Measurements from ENCODE around the gene TAL1. TPM values are rescaled to one million over a fixed set of nuclear protein-coding genes. Genes with fewer than 3 reads are reported as not detected.

The TAL1 gene
- total and polyA plus RNA-seq, 11 donors: 1.8 to 3.9 (median 2.9) TPM

DNA sequence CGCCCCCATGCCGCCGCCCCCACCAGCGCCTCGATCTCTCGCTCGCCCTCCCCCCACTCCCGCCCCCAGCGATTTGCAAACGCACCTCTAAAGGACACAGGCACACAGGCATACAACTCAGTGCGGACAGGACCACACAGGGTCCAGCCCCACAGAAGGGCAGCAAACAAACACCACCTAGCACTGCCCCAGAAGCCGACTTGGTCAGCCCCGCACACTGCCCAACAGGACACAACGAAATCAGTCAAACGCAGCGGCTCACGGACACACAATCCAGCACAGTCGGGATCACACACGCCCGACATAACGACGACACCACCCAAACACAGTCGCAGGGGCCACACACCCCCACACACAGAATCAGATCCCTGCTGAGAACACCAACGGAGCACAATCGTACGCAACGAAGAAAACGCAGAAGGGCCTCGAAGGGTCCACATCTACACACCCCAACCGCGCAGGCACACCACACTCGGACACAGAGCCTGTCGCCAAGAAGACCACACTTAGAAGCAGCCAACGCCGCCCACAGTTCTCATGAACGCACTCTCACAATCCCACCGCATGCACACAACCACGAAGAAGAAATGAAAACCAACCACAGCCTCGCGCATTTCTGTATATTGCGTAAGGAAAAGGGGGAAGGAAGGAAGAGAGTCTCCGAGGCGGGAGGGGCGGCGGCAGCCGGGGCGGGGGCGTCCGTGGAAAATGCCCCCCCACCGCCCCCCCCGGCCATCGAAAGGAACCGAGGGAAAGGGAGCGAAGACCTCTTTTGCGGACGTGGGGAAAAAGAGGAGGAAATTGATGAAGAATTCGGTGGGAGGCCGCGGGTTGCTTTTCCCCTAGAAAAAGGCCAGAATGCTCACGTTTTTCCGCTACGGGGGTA, 481 bp downstream of the TAL1 start:
- TF ChIP-seq POLR2A (IDR thresholded peaks at IDR 0.05): peak in 1 of 2 donors; percentile 34
- TF ChIP-seq, protein P1, sequence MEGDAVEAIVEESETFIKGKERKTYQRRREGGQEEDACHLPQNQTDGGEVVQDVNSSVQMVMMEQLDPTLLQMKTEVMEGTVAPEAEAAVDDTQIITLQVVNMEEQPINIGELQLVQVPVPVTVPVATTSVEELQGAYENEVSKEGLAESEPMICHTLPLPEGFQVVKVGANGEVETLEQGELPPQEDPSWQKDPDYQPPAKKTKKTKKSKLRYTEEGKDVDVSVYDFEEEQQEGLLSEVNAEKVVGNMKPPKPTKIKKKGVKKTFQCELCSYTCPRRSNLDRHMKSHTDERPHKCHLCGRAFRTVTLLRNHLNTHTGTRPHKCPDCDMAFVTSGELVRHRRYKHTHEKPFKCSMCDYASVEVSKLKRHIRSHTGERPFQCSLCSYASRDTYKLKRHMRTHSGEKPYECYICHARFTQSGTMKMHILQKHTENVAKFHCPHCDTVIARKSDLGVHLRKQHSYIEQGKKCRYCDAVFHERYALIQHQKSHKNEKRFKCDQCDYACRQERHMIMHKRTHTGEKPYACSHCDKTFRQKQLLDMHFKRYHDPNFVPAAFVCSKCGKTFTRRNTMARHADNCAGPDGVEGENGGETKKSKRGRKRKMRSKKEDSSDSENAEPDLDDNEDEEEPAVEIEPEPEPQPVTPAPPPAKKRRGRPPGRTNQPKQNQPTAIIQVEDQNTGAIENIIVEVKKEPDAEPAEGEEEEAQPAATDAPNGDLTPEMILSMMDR (IDR thresholded peaks at IDR 0.05): no peak
- peak in 3 of 4 donors; percentile 30 to 65 (median 32) for ATAC-seq
- Histone ChIP-seq H3K27ac (peak overlapping the region; percentile 57 to 96 (median 87)), H3K9me3 (no peaks in the 10 kb centered on the region), H3K4me3 (peak overlapping the region; percentile 46 to 70 (median 58)), H3K36me3 (no peaks in the 10 kb centered on the region), H3K27me3 (peaks cover 48 to 88% (median 72%) of the 10 kb centered on the region in 9 donors), H3K4me1 (peaks cover 0 to 47% (median 24%) of the 10 kb centered on the region in 12 donors)
- peak in 4 of 5 donors; percentile 46 to 60 (median 58) for DNase-seq
- intact Hi-C loops (cut with DNase I): loop anchor here in 1 of 10 donors (5.0 kb wide), 1 partner anchor 39 kb away; the partner anchor contains the start of gene PDZK1IP1
- WGBS, 4 donors: 2 to 3% (median 2%) methylated on average over 51 to 62 of the region's 62 CpGs

DNA sequence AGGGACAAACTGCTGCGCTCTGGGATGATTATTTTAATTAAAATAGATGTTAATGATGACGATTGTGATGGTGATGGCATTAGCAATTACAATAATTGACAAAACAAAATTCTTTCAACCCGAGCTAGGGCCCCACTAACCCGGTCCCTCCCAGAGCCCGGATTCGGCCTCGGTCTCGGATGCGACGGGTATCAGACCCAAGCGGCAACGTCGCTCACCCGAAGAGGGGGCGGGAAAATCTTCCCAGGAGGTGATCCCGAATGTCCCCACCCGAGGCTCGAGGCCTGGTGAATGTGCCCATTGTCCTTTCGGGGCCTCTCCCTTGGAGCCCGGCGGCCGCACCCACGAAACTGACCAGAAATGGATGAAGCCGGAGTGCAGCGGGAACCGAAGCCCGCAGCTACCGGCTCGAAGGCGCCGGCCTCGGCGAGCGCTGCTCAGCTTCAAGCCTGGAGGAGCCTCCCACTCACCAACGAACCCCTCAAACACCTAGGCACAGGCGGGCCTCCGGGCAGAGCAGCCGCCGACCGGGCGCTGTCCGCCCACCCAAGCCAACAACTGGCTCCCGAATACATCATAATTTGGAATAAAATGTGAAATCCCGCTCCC, 1.2 kb downstream of the TAL1 start:
- intact Hi-C loops (cut with DNase I): loop anchor here in 1 of 10 donors (5.0 kb wide), 1 partner anchor 38 kb away; the partner anchor contains the start of gene PDZK1IP1
- Histone ChIP-seq H3K27me3 (peaks cover 53 to 95% (median 79%) of the 10 kb centered on the region in 9 donors), H3K36me3 (no peaks in the 10 kb centered on the region), H3K27ac (peak overlapping the region; percentile 57 to 96 (median 87)), H3K4me1 (peaks cover 0 to 54% (median 29%) of the 10 kb centered on the region in 12 donors), H3K9me3 (no peaks in the 10 kb centered on the region), H3K4me3 (peak overlapping the region; percentile 46 to 70 (median 58))
- TF ChIP-seq POLR2A (IDR thresholded peaks at IDR 0.05): no peak
- TF ChIP-seq, protein P1 (IDR thresholded peaks at IDR 0.05): no peak
- WGBS, 4 donors: 3 to 5% (median 4%) methylated on average over 38 to 44 of the region's 44 CpGs
- no peak for ATAC-seq
- peak in 2 of 5 donors; percentile 51 to 63 for DNase-seq

- DNase-seq (no peak), ATAC-seq (no peak)
- Histone ChIP-seq H3K27me3 (peaks cover 56 to 97% (median 85%) of the 10 kb centered on the region in 9 donors), H3K4me1 (peaks cover 0 to 55% (median 26%) of the 10 kb centered on the region in 12 donors), H3K4me3 (peak overlapping the region; percentile 46 to 70 (median 58)), H3K36me3 (no peaks in the 10 kb centered on the region), H3K27ac (peak overlapping the region; percentile 57 to 96 (median 87)), H3K9me3 (no peaks in the 10 kb centered on the region)
- WGBS, 4 donors: 5 to 12% (median 8%) methylated on average over 23 of the region's 23 CpGs
- TF ChIP-seq, protein P1 (IDR thresholded peaks at IDR 0.05): no peak
- TF ChIP-seq POLR2A (IDR thresholded peaks at IDR 0.05): no peak
- intact Hi-C loops (cut with DNase I): loop anchor here in 1 of 10 donors (5.0 kb wide), 1 partner anchor 38 kb away; the partner anchor contains the start of gene PDZK1IP1
Measured at GRCh38 chr1:47229886-47230691, 1.9 kb downstream of the TAL1 start.
